Endothelial cell of umbilical vein (primary cell): ENCODE results near the gene ARHGEF28. TPM values are rescaled to one million over a fixed set of nuclear protein-coding genes. Genes with fewer than 3 reads are reported as not detected.

ENCODE experiments used
- BruUV-seq: library from RNA; stranded (reverse); fragments of 400-500 nt; replicated peaks from 2 replicates; lab custom pipeline; 2021; lab: Mats Ljungman, UMichigan
- CTCF ChIA-PET: fragments of 300-600, 350-600 bp; sonication (Branson Sonifier 250); formaldehyde crosslinking; loops from one replicate; lab custom pipeline; 2021; ENCODE audit warnings: antibody characterized with exemption, inconsistent platforms; lab: Charles Lee
- POLR2A ChIA-PET: fragments of 300-600, 350-600 bp; sonication (Branson Sonifier 250); formaldehyde crosslinking; loops from one replicate; lab custom pipeline; 2021; ENCODE audit warnings: antibody characterized with exemption, inconsistent platforms; lab: Charles Lee
- DNase-seq: peaks from one replicate; pipeline ENCODE4 v3.0.0-alpha.2; 2011; ENCODE audit warnings: low read depth, low spot score
- FAIRE-seq: peaks from 2 replicates; lab custom pipeline; 2011; peaks lifted over from hg19 to GRCh38; lab: Jason Lieb, UNC
- H2AFZ ChIP-seq: 2 replicates; pipeline ENCODE4 v1.6.0; 2012; ENCODE audit warnings: low read depth, low read length, control low read depth, inconsistent platforms
- H3K27ac ChIP-seq: 2 replicates; pipeline ENCODE4 v1.5.1; 2011; ENCODE audit warnings: low read depth, mild to moderate bottlenecking, control low read depth, low read length, moderate library complexity; ENCODE audit not compliant: insufficient read depth
- H3K27me3 ChIP-seq, 2 experiments: 2 replicates each; pipeline versions ENCODE4 v1.6.0 to v1.6.1; 2011; ENCODE audit warnings: low read length in 2 of 2, mixed read lengths in 1 of 2; ENCODE audit not compliant: control insufficient read depth in 2 of 2, insufficient read depth in 2 of 2
- H3K36me3 ChIP-seq, 2 experiments: 2 replicates in 1 of 2; 3 replicates in 1 of 2; pipeline ENCODE4 v1.5.1; 2011; ENCODE audit warnings: low read length in 2 of 2, mild to moderate bottlenecking in 1 of 2, moderate library complexity in 1 of 2; ENCODE audit not compliant: control insufficient read depth in 2 of 2, insufficient read depth in 2 of 2; ENCODE audit errors: extremely low read depth in 1 of 2
- H3K4me1 ChIP-seq: 3 replicates; pipeline ENCODE4 v1.5.1; 2011; ENCODE audit warnings: mild to moderate bottlenecking, low read length; ENCODE audit not compliant: control insufficient read depth, insufficient read depth; ENCODE audit errors: extremely low read depth
- H3K4me2 ChIP-seq: 2 replicates; pipeline ENCODE4 v1.6.1; 2011; ENCODE audit warnings: low read length, control low read depth, mixed read lengths; ENCODE audit not compliant: insufficient read depth
- H3K4me3 ChIP-seq, 3 experiments: fragments of 200-600 bp in 1 of 3; sonication (generic), shearing (Covaris generic) in 1 of 3; replicated peaks in 1 of 3; 2 replicates each; pipeline ENCODE4 v1.5.1; 2011 to 2016; ENCODE audit warnings: control low read depth in 3 of 3, low read length in 3 of 3, mild to moderate bottlenecking in 2 of 3, inconsistent platforms in 1 of 3, low read depth in 1 of 3, moderate library complexity in 1 of 3; ENCODE audit not compliant: insufficient read depth in 1 of 3
- H3K79me2 ChIP-seq: 2 replicates; pipeline ENCODE4 v1.6.0; 2012; ENCODE audit warnings: low read length, inconsistent platforms; ENCODE audit not compliant: control insufficient read depth, insufficient read depth
- H3K9ac ChIP-seq: replicated peaks from 2 replicates; pipeline ENCODE3; 2011; ENCODE audit warnings: low read length, control low read depth; ENCODE audit not compliant: insufficient read depth; ENCODE audit errors: extremely low read depth
- H3K9me1 ChIP-seq: replicated peaks from 3 replicates; pipeline ENCODE4 v1.6.0; 2011; ENCODE audit warnings: mild to moderate bottlenecking, low read length; ENCODE audit not compliant: control insufficient read depth, insufficient read depth; ENCODE audit errors: extremely low read depth
- H3K9me3 ChIP-seq: replicated peaks from 2 replicates; pipeline ENCODE4 v1.5.1; 2012; ENCODE audit warnings: low read length, inconsistent platforms; ENCODE audit not compliant: control insufficient read depth, insufficient read depth
- H4K20me1 ChIP-seq: replicated peaks from 2 replicates; pipeline ENCODE3; 2011; ENCODE audit warnings: mild to moderate bottlenecking, low read length; ENCODE audit not compliant: control insufficient read depth, insufficient read depth; ENCODE audit errors: extremely low read depth
- EZH2 ChIP-seq: IDR thresholded peaks from 2 replicates; pipeline ENCODE4 v1.6.1; 2012; ENCODE audit warnings: borderline replicate concordance, low read depth, mild to moderate bottlenecking, moderate library complexity, low read length, inconsistent platforms; ENCODE audit not compliant: severe bottlenecking
- JUN ChIP-seq: IDR thresholded peaks from 2 replicates; pipeline ENCODE4 v1.6.1; 2011; ENCODE audit warnings: borderline replicate concordance, low read depth; ENCODE audit not compliant: insufficient read length, insufficient read depth
- dilution Hi-C: fragments of 300-500 bp; cut with MboI; formaldehyde crosslinking; loops from one replicate; pipeline ENCODE4 v1.15.0; 2019; ENCODE audit warnings: low sequenced_read_pairs; ENCODE audit not compliant: extremely low pct_ligation_motif_present
- intact Hi-C: fragments of 100-400 bp; cut with micrococcal nuclease; formaldehyde crosslinking; loops from one replicate; pipeline ENCODE4 v1.10.0; 2022
- polyA plus RNA-seq, 4 experiments: library from polyadenylated mRNA; depleted of rRNA in 3 of 4; stranded (reverse) in 3 of 4; unstranded in 1 of 4; fragments of >200 nt; gene quantifications; 2 replicates each; pipeline versions ENCODE4 v1.2.1 to v1.2.3, GENCODE V29; 2011 to 2012; ENCODE audit warnings: missing spikeins in 1 of 4
- total RNA-seq: library from RNA; stranded (reverse); gene quantifications from 2 replicates; pipeline ENCODE4 v1.2.3, GENCODE V29; 2021
- TF ChIP-seq, protein P1 (sequence below), 2 donors: IDR thresholded peaks; 1 replicate in 1 of 2; 2 replicates in 1 of 2; pipeline ENCODE4 v1.5.1; 2011; ENCODE audit warnings: low read length in 2 of 2, mild to moderate bottlenecking in 2 of 2, moderate library complexity in 2 of 2, control low read depth in 1 of 2, inconsistent platforms in 1 of 2, low read depth in 1 of 2; ENCODE audit not compliant: insufficient read depth in 1 of 2; ENCODE audit errors: extremely low read depth in 1 of 2
- TF ChIP-seq, protein P2 (sequence below): IDR thresholded peaks from 2 replicates; pipeline ENCODE4 v1.6.1; 2011; ENCODE audit not compliant: insufficient read depth, insufficient read length

ARHGEF28 gene
- total and polyA plus RNA-seq, 2 donors (not counting 3 experiments of a cell fraction or from before 2014, with no cell fraction given): 29.5 to 108 TPM

DNA sequence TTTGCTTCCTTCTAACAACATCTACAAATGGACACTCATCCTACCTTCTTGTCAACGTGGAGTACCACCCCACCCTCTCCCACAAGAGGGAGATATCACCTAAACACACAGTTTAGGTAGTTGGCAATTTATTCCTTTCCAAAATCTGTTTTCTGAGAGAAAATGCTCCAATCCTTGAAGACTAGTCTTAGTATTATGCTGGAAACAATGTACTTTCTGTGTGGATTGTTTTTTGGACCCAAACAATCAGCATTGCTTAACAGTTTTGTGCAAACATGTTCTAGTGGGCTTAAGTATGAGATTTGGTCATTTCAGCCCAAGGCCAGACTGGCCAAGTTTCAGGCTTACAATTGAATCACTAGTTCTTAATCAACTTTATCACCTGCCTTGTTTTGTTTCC, 359.1 kb downstream of the ARHGEF28 start:
- intact Hi-C loops: loop anchor here (1.0 to 5.0 kb wide), 3 partner anchors 217 to 663 kb away; no protein-coding TSS in a partner anchor

More for the DNA sequence above, 359.1 kb downstream of the ARHGEF28 start:
- no TSS peak for BruUV-seq
- DNase-seq (peak; percentile 59), FAIRE-seq (peak; percentile 26)
- H3K4me1 ChIP-seq: no peaks in the 10 kb centered on the region
- no peak overlapping the region for H3K9ac ChIP-seq
- H3K27me3 ChIP-seq: peaks cover 11 to 20% of the 10 kb centered on the region in 2 experiments
- H3K4me2 ChIP-seq: no peak overlapping the region
- H3K79me2 ChIP-seq: no peaks in the 10 kb centered on the region
- H3K27ac ChIP-seq: no peak overlapping the region
- H3K9me1 ChIP-seq: no peaks in the 10 kb centered on the region
- H3K36me3 ChIP-seq: no peaks in the 10 kb centered on the region
- ChIA-PET CTCF (interaction anchor here (0.6 to 1.8 kb wide), 10 partner anchors 19 to 664 kb away, joined by 3 to 8 read pairs (median 3); partner anchors contain the start of gene ENC1), POLR2A (no interaction called here)
- dilution Hi-C loops: no loop called here
- no peaks in the 10 kb centered on the region for H3K9me3 ChIP-seq
- no peak overlapping the region for H3K4me3 ChIP-seq
- no peaks in the 10 kb centered on the region for H4K20me1 ChIP-seq
- TF ChIP-seq EZH2: no peak
- TF ChIP-seq, protein P1, sequence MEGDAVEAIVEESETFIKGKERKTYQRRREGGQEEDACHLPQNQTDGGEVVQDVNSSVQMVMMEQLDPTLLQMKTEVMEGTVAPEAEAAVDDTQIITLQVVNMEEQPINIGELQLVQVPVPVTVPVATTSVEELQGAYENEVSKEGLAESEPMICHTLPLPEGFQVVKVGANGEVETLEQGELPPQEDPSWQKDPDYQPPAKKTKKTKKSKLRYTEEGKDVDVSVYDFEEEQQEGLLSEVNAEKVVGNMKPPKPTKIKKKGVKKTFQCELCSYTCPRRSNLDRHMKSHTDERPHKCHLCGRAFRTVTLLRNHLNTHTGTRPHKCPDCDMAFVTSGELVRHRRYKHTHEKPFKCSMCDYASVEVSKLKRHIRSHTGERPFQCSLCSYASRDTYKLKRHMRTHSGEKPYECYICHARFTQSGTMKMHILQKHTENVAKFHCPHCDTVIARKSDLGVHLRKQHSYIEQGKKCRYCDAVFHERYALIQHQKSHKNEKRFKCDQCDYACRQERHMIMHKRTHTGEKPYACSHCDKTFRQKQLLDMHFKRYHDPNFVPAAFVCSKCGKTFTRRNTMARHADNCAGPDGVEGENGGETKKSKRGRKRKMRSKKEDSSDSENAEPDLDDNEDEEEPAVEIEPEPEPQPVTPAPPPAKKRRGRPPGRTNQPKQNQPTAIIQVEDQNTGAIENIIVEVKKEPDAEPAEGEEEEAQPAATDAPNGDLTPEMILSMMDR (IDR thresholded peaks at IDR 0.05; ENCODE audit: extremely low read depth in 1 of 2, insufficient read depth in 1 of 2, low read depth in 1 of 2, low read length in 2 of 2): peak; percentile 22 to 41
- TF ChIP-seq, protein P2, sequence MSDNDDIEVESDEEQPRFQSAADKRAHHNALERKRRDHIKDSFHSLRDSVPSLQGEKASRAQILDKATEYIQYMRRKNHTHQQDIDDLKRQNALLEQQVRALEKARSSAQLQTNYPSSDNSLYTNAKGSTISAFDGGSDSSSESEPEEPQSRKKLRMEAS: no peak
- no peak for TF ChIP-seq JUN
- H2AFZ ChIP-seq: no peak overlapping the region
